Neutrophil (primary cell): ENCODE measurements around the gene CDKN3.

Experiments
- H3K27ac ChIP-seq: fragments of 200-600 bp; sonication (generic); 2 replicates; pipeline ENCODE4 v1.5.1; 2016; ENCODE audit warnings: mild to moderate bottlenecking, moderate library complexity
- H3K27me3 ChIP-seq: fragments of 200-600 bp; sonication (generic); 2 replicates; pipeline ENCODE4 v1.6.0; 2016; ENCODE audit warnings: mild to moderate bottlenecking
- H3K36me3 ChIP-seq: fragments of 200-600 bp; sonication (generic); 2 replicates; pipeline ENCODE4 v1.5.1; 2017
- H3K4me1 ChIP-seq, 2 experiments: fragments of 200-600 bp in 1 of 2; sonication (generic) in 1 of 2; 1 replicate in 1 of 2; 2 replicates in 1 of 2; pipeline versions ENCODE4 v1.5.1 to v1.6.1; 2013 to 2016; ENCODE audit warnings: low read depth in 1 of 2, low read length in 1 of 2, mild to moderate bottlenecking in 1 of 2, moderate library complexity in 1 of 2; ENCODE audit not compliant: control insufficient read depth in 1 of 2, insufficient read depth in 1 of 2
- H3K4me3 ChIP-seq, 2 experiments: fragments of 200-600 bp in 1 of 2; sonication (generic) in 1 of 2; 1 replicate in 1 of 2; 2 replicates in 1 of 2; pipeline ENCODE4 v1.5.1; 2013 to 2016; ENCODE audit warnings: low read depth in 1 of 2, low read length in 1 of 2, mild to moderate bottlenecking in 1 of 2, moderate library complexity in 1 of 2
- H3K9me3 ChIP-seq: fragments of 200-600 bp; sonication (generic); 2 replicates; pipeline ENCODE4 v1.5.1; 2016
- TF ChIP-seq, protein P1 (sequence below): fragments of 200-600 bp; sonication (generic); IDR thresholded peaks from 2 replicates; pipeline ENCODE4 v1.5.1; 2016; ENCODE audit warnings: antibody characterized with exemption

The CDKN3 gene

DNA sequence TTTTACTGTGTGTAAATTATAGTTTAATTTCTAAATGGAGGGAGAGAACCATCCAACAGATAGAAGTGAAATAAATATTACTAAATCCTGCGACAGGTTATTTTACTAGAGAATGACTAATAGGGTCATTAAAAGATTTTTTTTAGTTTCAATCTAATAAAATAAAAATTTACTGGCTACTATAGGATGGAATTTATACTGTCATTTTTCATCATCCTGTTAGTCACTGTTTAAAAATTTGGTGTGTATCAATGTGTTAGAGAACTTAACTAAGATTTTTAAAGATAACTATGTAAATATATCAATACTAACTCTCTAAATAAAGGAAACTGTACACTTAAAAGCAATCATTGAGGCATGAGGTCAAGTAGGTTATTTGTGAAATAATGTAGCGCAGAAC, 41.1 kb upstream of the CDKN3 start:
- Histone ChIP-seq H3K4me3 (no peak overlapping the region), H3K27me3 (no peaks in the 10 kb centered on the region), H3K4me1 (peaks cover 14 to 15% of the 10 kb centered on the region in 2 experiments), H3K27ac (no peak overlapping the region), H3K9me3 (no peaks in the 10 kb centered on the region), H3K36me3 (no peaks in the 10 kb centered on the region)
- TF ChIP-seq, protein P1, sequence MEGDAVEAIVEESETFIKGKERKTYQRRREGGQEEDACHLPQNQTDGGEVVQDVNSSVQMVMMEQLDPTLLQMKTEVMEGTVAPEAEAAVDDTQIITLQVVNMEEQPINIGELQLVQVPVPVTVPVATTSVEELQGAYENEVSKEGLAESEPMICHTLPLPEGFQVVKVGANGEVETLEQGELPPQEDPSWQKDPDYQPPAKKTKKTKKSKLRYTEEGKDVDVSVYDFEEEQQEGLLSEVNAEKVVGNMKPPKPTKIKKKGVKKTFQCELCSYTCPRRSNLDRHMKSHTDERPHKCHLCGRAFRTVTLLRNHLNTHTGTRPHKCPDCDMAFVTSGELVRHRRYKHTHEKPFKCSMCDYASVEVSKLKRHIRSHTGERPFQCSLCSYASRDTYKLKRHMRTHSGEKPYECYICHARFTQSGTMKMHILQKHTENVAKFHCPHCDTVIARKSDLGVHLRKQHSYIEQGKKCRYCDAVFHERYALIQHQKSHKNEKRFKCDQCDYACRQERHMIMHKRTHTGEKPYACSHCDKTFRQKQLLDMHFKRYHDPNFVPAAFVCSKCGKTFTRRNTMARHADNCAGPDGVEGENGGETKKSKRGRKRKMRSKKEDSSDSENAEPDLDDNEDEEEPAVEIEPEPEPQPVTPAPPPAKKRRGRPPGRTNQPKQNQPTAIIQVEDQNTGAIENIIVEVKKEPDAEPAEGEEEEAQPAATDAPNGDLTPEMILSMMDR = no peak

DNA sequence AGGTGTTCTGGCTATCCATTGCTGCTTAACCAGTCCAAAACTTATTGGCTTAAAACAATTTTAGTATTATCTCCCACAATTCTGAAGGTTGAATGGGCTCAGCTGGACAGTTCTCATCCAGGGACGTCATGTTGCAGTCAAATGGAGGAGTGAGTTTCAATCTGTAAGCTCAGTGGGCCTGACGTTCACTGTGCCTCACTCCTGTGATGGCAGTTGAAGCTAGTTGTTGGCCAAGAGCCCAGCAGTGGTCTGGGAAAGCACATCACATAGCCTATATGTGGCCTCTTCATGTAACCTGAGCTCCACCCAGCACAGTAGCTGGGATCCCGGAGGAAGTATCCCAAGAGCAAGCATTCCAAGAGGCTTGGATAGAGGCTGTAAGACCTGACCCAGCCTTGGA, 40.6 kb upstream of the CDKN3 start:
- no peaks in the 10 kb centered on the region for H3K36me3 ChIP-seq
- H3K4me3 ChIP-seq = no peak overlapping the region
- no peaks in the 10 kb centered on the region for H3K9me3 ChIP-seq
- H3K4me1 ChIP-seq = peaks cover 14 to 15% of the 10 kb centered on the region in 2 experiments
- TF ChIP-seq, protein P1 = no peak
- no peaks in the 10 kb centered on the region for H3K27me3 ChIP-seq
- no peak overlapping the region for H3K27ac ChIP-seq

DNA sequence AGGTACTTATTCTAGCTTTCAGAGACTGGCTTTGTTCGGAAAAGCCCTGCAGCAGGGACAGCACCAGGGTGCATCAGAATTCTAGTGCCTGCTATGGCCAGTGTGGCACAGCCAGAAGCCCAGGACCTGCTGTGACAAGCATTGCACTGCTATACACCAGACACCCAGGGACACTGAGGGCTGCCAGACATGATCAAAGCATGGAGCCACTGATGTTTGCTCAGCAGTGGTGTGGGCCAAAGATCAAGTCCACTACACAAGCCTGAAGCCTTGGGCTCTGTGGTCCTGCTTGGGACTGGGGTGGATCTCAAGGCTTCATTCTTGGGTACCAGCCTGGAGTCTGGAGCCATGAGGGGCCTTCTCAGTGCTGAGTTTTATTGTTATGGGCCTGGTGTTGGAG, 36.1 kb upstream of the CDKN3 start:
- no peaks in the 10 kb centered on the region for H3K4me1 ChIP-seq
- H3K36me3 ChIP-seq = no peaks in the 10 kb centered on the region
- no peak overlapping the region for H3K27ac ChIP-seq
- TF ChIP-seq, protein P1 = no peak
- H3K9me3 ChIP-seq = no peaks in the 10 kb centered on the region
- no peak overlapping the region for H3K4me3 ChIP-seq
- H3K27me3 ChIP-seq = no peaks in the 10 kb centered on the region

DNA sequence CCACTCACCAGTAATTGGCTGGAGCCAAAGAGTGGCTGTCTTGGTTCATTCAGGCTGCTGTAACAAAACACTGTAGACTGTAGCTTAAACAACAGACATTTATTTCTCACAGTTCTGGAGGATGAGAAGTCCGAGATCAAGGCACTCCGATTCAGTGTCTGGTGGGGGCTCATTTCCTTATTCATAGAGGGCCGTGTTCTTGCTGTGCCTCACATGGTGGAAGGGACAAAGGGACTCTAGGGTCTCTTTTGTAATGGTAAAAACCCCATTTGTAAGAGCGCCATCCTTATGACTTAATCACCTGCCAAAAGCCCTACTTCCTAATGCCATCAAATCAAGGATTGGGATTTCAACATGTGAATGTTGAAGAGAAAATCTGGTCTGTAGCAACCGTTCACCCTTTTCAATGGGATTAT, 34.7 kb upstream of the CDKN3 start:
- H3K27me3 ChIP-seq = no peaks in the 10 kb centered on the region
- TF ChIP-seq, protein P1 = no peak
- H3K27ac ChIP-seq = no peak overlapping the region
- H3K36me3 ChIP-seq = no peaks in the 10 kb centered on the region
- no peaks in the 10 kb centered on the region for H3K4me1 ChIP-seq
- H3K9me3 ChIP-seq = no peaks in the 10 kb centered on the region
- no peak overlapping the region for H3K4me3 ChIP-seq

DNA sequence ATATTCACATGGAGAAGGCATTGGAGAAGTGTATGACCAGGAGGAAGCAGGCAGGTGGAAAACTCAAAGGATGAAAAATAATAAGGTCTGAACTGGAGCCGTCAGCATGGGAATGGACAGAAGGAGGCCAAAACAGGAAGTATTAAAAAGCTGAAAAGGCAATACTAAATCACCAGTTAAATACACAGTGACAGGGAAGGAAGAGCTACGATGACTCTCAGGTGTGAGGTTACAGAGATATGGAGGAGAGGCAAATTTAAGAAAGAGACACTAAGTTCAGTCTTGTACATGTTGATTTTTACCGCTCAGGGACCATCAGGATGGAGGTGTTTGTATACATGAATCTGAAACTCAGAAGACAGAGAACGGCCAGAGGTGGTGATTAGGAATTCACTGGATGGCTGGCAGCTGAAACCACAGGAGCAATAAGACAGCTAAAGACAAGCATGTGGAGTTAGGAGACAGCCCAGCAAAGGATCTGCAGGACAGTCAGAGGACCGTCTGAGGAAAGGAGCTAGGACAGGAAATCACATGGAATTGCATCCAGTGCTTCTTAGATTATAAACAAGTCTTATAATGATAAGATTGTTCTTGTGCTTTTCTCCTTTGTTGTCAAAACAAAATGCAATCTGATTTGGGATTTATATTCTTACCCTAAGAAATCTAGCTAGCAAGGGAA, 33.9 kb upstream of the CDKN3 start:
- no peaks in the 10 kb centered on the region for H3K27me3 ChIP-seq
- no peaks in the 10 kb centered on the region for H3K4me1 ChIP-seq
- no peaks in the 10 kb centered on the region for H3K9me3 ChIP-seq

More for the DNA sequence above, 33.9 kb upstream of the CDKN3 start:
- H3K4me3 ChIP-seq = no peak overlapping the region
- no peak overlapping the region for H3K27ac ChIP-seq
- TF ChIP-seq, protein P1 = no peak
- no peaks in the 10 kb centered on the region for H3K36me3 ChIP-seq
